ENCODE data around the gene TNPO1. TPM values are rescaled to one million over a fixed set of nuclear protein-coding genes. Genes with fewer than 3 reads are reported as not detected.

TNPO1 gene
- total and polyA plus RNA-seq, 2 donors (not counting 1 experiment from before 2014, with no cell fraction given) = 93.7 to 226 TPM

- Histone ChIP-seq H3K4me1 (ENCODE audit: control insufficient read depth, extremely low read depth, insufficient read depth, low read length) (no peaks in the 10 kb centered on the region), H3K27ac (ENCODE audit: insufficient read depth, low read length) (no peak overlapping the region), H3K9me3 (ENCODE audit: control insufficient read depth, insufficient read depth, low read depth, low read length) (no peaks in the 10 kb centered on the region), H4K20me1 (ENCODE audit: control insufficient read depth, extremely low read depth, insufficient read depth, low read length) (no peaks in the 10 kb centered on the region), H3K9ac (ENCODE audit: insufficient read depth, low read length) (no peak overlapping the region), H3K4me2 (ENCODE audit: extremely low read depth, insufficient read depth, low read length) (no peak overlapping the region), H3K4me3 (replicated peaks in 1 of 4; ENCODE audit: control extremely low read depth in 1 of 4, insufficient read depth in 1 of 4, low read depth in 3 of 4, low read length in 4 of 4) (no peak overlapping the region), H2AFZ (ENCODE audit: low read length) (no peak overlapping the region), H3K36me3 (ENCODE audit: control insufficient read depth, insufficient read depth, low read length) (peaks cover 14% of the 10 kb centered on the region), H3K27me3 (ENCODE audit: control insufficient read depth, insufficient read depth, low read length) (no peaks in the 10 kb centered on the region), H3K79me2 (ENCODE audit: control insufficient read depth, insufficient read depth, low read length) (peaks cover 17% of the 10 kb centered on the region)
- no peak for DNase-seq (ENCODE audit: low read depth in 2 of 2)
- no peak for TF ChIP-seq EZH2 (IDR thresholded peaks at IDR 0.05; ENCODE audit: low read length, missing control alignments)
- TF ChIP-seq CTCF (conservative IDR thresholded peaks at IDR 0.05 in 1 of 2, IDR thresholded peaks at IDR 0.05 in 1 of 2; ENCODE audit: low read depth in 1 of 2, low read length in 2 of 2) = no peak
These were observed 69.4 kb downstream of the TNPO1 start for GRCh38 chr5:72885824-72886223.

GRCh38 chr5:72888595-72888994 lies 72.1 kb downstream of the TNPO1 start:
- Histone ChIP-seq H4K20me1 (ENCODE audit: control insufficient read depth, extremely low read depth, insufficient read depth, low read length) (no peaks in the 10 kb centered on the region), H3K9ac (ENCODE audit: insufficient read depth, low read length) (no peak overlapping the region), H3K36me3 (ENCODE audit: control insufficient read depth, insufficient read depth, low read length) (peaks cover 16% of the 10 kb centered on the region), H3K4me3 (replicated peaks in 1 of 4; ENCODE audit: control extremely low read depth in 1 of 4, insufficient read depth in 1 of 4, low read depth in 3 of 4, low read length in 4 of 4) (no peak overlapping the region), H3K9me3 (ENCODE audit: control insufficient read depth, insufficient read depth, low read depth, low read length) (no peaks in the 10 kb centered on the region), H3K4me2 (ENCODE audit: extremely low read depth, insufficient read depth, low read length) (no peak overlapping the region), H3K27ac (ENCODE audit: insufficient read depth, low read length) (no peak overlapping the region), H2AFZ (ENCODE audit: low read length) (no peak overlapping the region), H3K27me3 (ENCODE audit: control insufficient read depth, insufficient read depth, low read length) (no peaks in the 10 kb centered on the region), H3K4me1 (ENCODE audit: control insufficient read depth, extremely low read depth, insufficient read depth, low read length) (no peaks in the 10 kb centered on the region), H3K79me2 (ENCODE audit: control insufficient read depth, insufficient read depth, low read length) (peaks cover 13% of the 10 kb centered on the region)
- TF ChIP-seq EZH2 (IDR thresholded peaks at IDR 0.05; ENCODE audit: low read length, missing control alignments) = no peak
- no peak for TF ChIP-seq CTCF (conservative IDR thresholded peaks at IDR 0.05 in 1 of 2, IDR thresholded peaks at IDR 0.05 in 1 of 2; ENCODE audit: low read depth in 1 of 2, low read length in 2 of 2)
- DNase-seq (ENCODE audit: low read depth in 2 of 2) = no peak

GRCh38 chr5:72889324-72889723 lies 72.9 kb downstream of the TNPO1 start:
- no peak for DNase-seq (ENCODE audit: low read depth in 2 of 2)
- Histone ChIP-seq H3K4me2 (ENCODE audit: extremely low read depth, insufficient read depth, low read length) (no peak overlapping the region), H3K79me2 (ENCODE audit: control insufficient read depth, insufficient read depth, low read length) (peaks cover 13% of the 10 kb centered on the region), H3K36me3 (ENCODE audit: control insufficient read depth, insufficient read depth, low read length) (peaks cover 19% of the 10 kb centered on the region), H4K20me1 (ENCODE audit: control insufficient read depth, extremely low read depth, insufficient read depth, low read length) (no peaks in the 10 kb centered on the region), H3K9me3 (ENCODE audit: control insufficient read depth, insufficient read depth, low read depth, low read length) (no peaks in the 10 kb centered on the region), H3K27me3 (ENCODE audit: control insufficient read depth, insufficient read depth, low read length) (no peaks in the 10 kb centered on the region), H3K9ac (ENCODE audit: insufficient read depth, low read length) (no peak overlapping the region), H3K4me3 (replicated peaks in 1 of 4; ENCODE audit: control extremely low read depth in 1 of 4, insufficient read depth in 1 of 4, low read depth in 3 of 4, low read length in 4 of 4) (no peak overlapping the region), H2AFZ (ENCODE audit: low read length) (no peak overlapping the region), H3K27ac (ENCODE audit: insufficient read depth, low read length) (no peak overlapping the region), H3K4me1 (ENCODE audit: control insufficient read depth, extremely low read depth, insufficient read depth, low read length) (no peaks in the 10 kb centered on the region)
- no peak for TF ChIP-seq CTCF (conservative IDR thresholded peaks at IDR 0.05 in 1 of 2, IDR thresholded peaks at IDR 0.05 in 1 of 2; ENCODE audit: low read depth in 1 of 2, low read length in 2 of 2)
- no peak for TF ChIP-seq EZH2 (IDR thresholded peaks at IDR 0.05; ENCODE audit: low read length, missing control alignments)
